Muscle of leg (tissue), 11 donors: ENCODE data around the gene CTF1. TPM values are rescaled to one million over a fixed set of nuclear protein-coding genes. Genes with fewer than 3 reads are reported as not detected.

Experiments
- DNase-seq: peaks from one replicate; pipeline ENCODE4 v3.0.0; 2013
- H3K27ac ChIP-seq: one replicate; pipeline ENCODE4 v1.5.1; 2013; ENCODE audit warnings: mild to moderate bottlenecking, low read length, control low read depth
- H3K27me3 ChIP-seq: one replicate; pipeline ENCODE4 v1.6.1; 2013; ENCODE audit warnings: low read length; ENCODE audit not compliant: control insufficient read depth, insufficient read depth
- H3K36me3 ChIP-seq: one replicate; pipeline ENCODE4 v1.6.1; 2013; ENCODE audit warnings: low read length; ENCODE audit not compliant: control insufficient read depth, insufficient read depth
- H3K4me1 ChIP-seq: one replicate; pipeline ENCODE4 v1.6.1; 2013; ENCODE audit warnings: low read length; ENCODE audit not compliant: control insufficient read depth, insufficient read depth
- H3K4me3 ChIP-seq: one replicate; pipeline ENCODE4 v1.5.1; 2013; ENCODE audit warnings: low read length, control low read depth
- H3K9me3 ChIP-seq: replicated peaks from 2 replicates; pipeline ENCODE4 v1.6.1; 2013; ENCODE audit warnings: low read depth, low read length; ENCODE audit not compliant: control insufficient read depth
- WGBS: methylation state at CpG from one replicate; pipeline ENCODE4 v1.1.5; 2013; ENCODE audit warnings: missing lambda C conversion rate; ENCODE audit not compliant: insufficient coverage; 5-methylcytosine and 5-hydroxymethylcytosine counted together
- polyA plus RNA-seq, 8 donors: library from polyadenylated mRNA; unstranded; fragments of 120-200 nt; gene quantifications; one replicate each; pipeline versions ENCODE4 v1.2.1 to v1.2.3, GENCODE V29; 2013; ENCODE audit warnings: inconsistent platforms in 1 of 8, low replicate concordance in 1 of 8; ENCODE audit not compliant: insufficient read length in 8 of 8, insufficient read depth in 1 of 8
- total RNA-seq: library from RNA; stranded (reverse); fragments of 120-200 nt; gene quantifications from one replicate; pipeline ENCODE4 v1.2.4, GENCODE V29; 2013

CTF1 gene
- total and polyA plus RNA-seq, 9 donors = 1.7 to 11.9 (median 9.7) TPM

GRCh38 chr16:30867747-30868146 is 28.7 kb upstream of the CTF1 start:
- WGBS = no CpG with 5 or more reads among the region's 5 CpGs
- Histone ChIP-seq H3K4me1 (no peaks in the 10 kb centered on the region), H3K27me3 (no peaks in the 10 kb centered on the region), H3K36me3 (peaks cover 14% of the 10 kb centered on the region), H3K9me3 (no peaks in the 10 kb centered on the region), H3K27ac (no peak overlapping the region), H3K4me3 (no peak overlapping the region)
- no peak for DNase-seq

GRCh38 chr16:30870904-30871303 is 25.5 kb upstream of the CTF1 start:
- peaks cover 15% of the 10 kb centered on the region for H3K36me3 ChIP-seq
- no peaks in the 10 kb centered on the region for H3K27me3 ChIP-seq
- no peaks in the 10 kb centered on the region for H3K9me3 ChIP-seq
- H3K4me3 ChIP-seq = no peak overlapping the region
- peaks cover 8% of the 10 kb centered on the region for H3K4me1 ChIP-seq
- 100% methylated on average over 4 of the region's 6 CpGs for WGBS
- no peak for DNase-seq
- H3K27ac ChIP-seq = no peak overlapping the region

- H3K36me3 ChIP-seq = peaks cover 25% of the 10 kb centered on the region
- WGBS = 5% methylated on average over 18 of the region's 23 CpGs
- H3K27ac ChIP-seq = peak overlapping the region; percentile 96
- no peak for DNase-seq
- H3K4me3 ChIP-seq = peak overlapping the region; percentile 88
- no peaks in the 10 kb centered on the region for H3K27me3 ChIP-seq
- no peaks in the 10 kb centered on the region for H3K9me3 ChIP-seq
- peaks cover 18% of the 10 kb centered on the region for H3K4me1 ChIP-seq
Observed at GRCh38 chr16:30874244-30874820, 22.1 kb upstream of the CTF1 start.

- Histone ChIP-seq H3K27ac (peak overlapping the region; percentile 96), H3K9me3 (no peaks in the 10 kb centered on the region), H3K4me3 (peak overlapping the region; percentile 88), H3K36me3 (peaks cover 28% of the 10 kb centered on the region), H3K4me1 (peaks cover 18% of the 10 kb centered on the region), H3K27me3 (no peaks in the 10 kb centered on the region)
- peak; percentile 96 for DNase-seq
- under 1% methylated on average over 82 of the region's 85 CpGs for WGBS
Observed at GRCh38 chr16:30874821-30875717, 21.3 kb upstream of the CTF1 start.

GRCh38 chr16:30875871-30876801 is 20.3 kb upstream of the CTF1 start:
- H3K4me1 ChIP-seq = peaks cover 18% of the 10 kb centered on the region
- no peaks in the 10 kb centered on the region for H3K27me3 ChIP-seq
- peak overlapping the region; percentile 88 for H3K4me3 ChIP-seq
- peaks cover 23% of the 10 kb centered on the region for H3K36me3 ChIP-seq
- no peaks in the 10 kb centered on the region for H3K9me3 ChIP-seq
- no peak for DNase-seq
- peak overlapping the region; percentile 96 for H3K27ac ChIP-seq
- WGBS = 15% methylated on average over 10 of the region's 12 CpGs

- Histone ChIP-seq H3K9me3 (no peaks in the 10 kb centered on the region), H3K4me1 (peaks cover 18% of the 10 kb centered on the region), H3K36me3 (peaks cover 24% of the 10 kb centered on the region), H3K27me3 (no peaks in the 10 kb centered on the region), H3K4me3 (no peak overlapping the region), H3K27ac (peak overlapping the region; percentile 96)
- WGBS = 80% methylated on average over 1 of the region's 5 CpGs
- DNase-seq = no peak
Observed at GRCh38 chr16:30876867-30877266, 19.5 kb upstream of the CTF1 start.

- Histone ChIP-seq H3K36me3 (peaks cover 59% of the 10 kb centered on the region), H3K9me3 (no peaks in the 10 kb centered on the region)
Observed at GRCh38 chr16:30882429-30883310, 13.7 kb upstream of the CTF1 start.

GRCh38 chr16:30884760-30885159 is 11.7 kb upstream of the CTF1 start:
- no CpG with 5 or more reads among the region's 3 CpGs for WGBS
- peaks cover 68% of the 10 kb centered on the region for H3K36me3 ChIP-seq
- no peaks in the 10 kb centered on the region for H3K27me3 ChIP-seq
- no peak overlapping the region for H3K4me3 ChIP-seq
- DNase-seq = no peak
- no peaks in the 10 kb centered on the region for H3K4me1 ChIP-seq
- H3K9me3 ChIP-seq = no peaks in the 10 kb centered on the region
- H3K27ac ChIP-seq = no peak overlapping the region

More at GRCh38 chr16:30882429-30883310, 13.7 kb upstream of the CTF1 start:
- WGBS = 69% methylated on average over 4 of the region's 4 CpGs
- H3K27me3 ChIP-seq = no peaks in the 10 kb centered on the region
- no peak overlapping the region for H3K4me3 ChIP-seq
- H3K4me1 ChIP-seq = no peaks in the 10 kb centered on the region
- DNase-seq = no peak
- H3K27ac ChIP-seq = no peak overlapping the region

- 82% methylated on average over 5 of the region's 9 CpGs for WGBS
- H3K36me3 ChIP-seq = peaks cover 67% of the 10 kb centered on the region
Observed at GRCh38 chr16:30885196-30885595, 11.2 kb upstream of the CTF1 start.

More at GRCh38 chr16:30885196-30885595, 11.2 kb upstream of the CTF1 start:
- Histone ChIP-seq H3K9me3 (no peaks in the 10 kb centered on the region), H3K4me1 (no peaks in the 10 kb centered on the region), H3K27me3 (no peaks in the 10 kb centered on the region), H3K27ac (no peak overlapping the region), H3K4me3 (no peak overlapping the region)
- DNase-seq = no peak
